OCI-LY1 (cell line): Measurements from ENCODE around the gene FAM120A.

Source experiments
- EZH2 ChIP-seq: fragments of 200-600 bp; sonication (generic), shearing (Covaris generic); IDR thresholded peaks from 2 replicates; pipeline ENCODE4 v1.8.0; 2017; ENCODE audit warnings: borderline replicate concordance, mixed run types, mild to moderate bottlenecking, antibody characterized with exemption, low read length, moderate library complexity, mixed read lengths
- TF ChIP-seq, protein P1 (sequence below): fragments of 200-600 bp; sonication (generic), shearing (Covaris generic); IDR thresholded peaks from 2 replicates; pipeline ENCODE4 v1.5.1; 2017; ENCODE audit warnings: mild to moderate bottlenecking, antibody characterized with exemption, low read length, moderate library complexity, mixed read lengths

DNA sequence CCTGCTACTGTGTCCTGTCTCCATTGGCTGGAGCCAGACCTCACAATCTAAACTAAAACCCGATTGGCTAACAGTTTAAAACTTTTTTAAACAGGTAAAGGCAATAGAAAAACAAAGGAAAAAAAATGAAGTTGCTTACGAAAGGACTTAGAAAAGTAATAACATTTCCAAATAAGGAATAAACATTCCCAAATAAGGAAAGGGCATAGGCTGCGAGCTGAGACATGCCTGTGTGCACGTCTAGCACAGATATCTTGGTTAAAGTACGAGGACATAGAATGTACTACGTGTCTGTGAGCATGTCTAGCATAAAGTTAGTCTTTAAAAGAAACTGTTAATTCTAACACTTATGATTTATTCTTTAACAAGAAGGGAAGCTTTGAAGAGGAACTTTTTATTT lies 15.3 kb upstream of the FAM120A start:
- TF ChIP-seq, protein P1, sequence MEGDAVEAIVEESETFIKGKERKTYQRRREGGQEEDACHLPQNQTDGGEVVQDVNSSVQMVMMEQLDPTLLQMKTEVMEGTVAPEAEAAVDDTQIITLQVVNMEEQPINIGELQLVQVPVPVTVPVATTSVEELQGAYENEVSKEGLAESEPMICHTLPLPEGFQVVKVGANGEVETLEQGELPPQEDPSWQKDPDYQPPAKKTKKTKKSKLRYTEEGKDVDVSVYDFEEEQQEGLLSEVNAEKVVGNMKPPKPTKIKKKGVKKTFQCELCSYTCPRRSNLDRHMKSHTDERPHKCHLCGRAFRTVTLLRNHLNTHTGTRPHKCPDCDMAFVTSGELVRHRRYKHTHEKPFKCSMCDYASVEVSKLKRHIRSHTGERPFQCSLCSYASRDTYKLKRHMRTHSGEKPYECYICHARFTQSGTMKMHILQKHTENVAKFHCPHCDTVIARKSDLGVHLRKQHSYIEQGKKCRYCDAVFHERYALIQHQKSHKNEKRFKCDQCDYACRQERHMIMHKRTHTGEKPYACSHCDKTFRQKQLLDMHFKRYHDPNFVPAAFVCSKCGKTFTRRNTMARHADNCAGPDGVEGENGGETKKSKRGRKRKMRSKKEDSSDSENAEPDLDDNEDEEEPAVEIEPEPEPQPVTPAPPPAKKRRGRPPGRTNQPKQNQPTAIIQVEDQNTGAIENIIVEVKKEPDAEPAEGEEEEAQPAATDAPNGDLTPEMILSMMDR = no peak
- no peak for TF ChIP-seq EZH2
